Loucy (cell line): Measurements from ENCODE around the gene RPA1.

Source experiments
- H2AFZ ChIP-seq: fragments of 200-600 bp; sonication (generic); 2 replicates; pipeline ENCODE4 v1.6.0; 2016; ENCODE audit warnings: antibody characterized with exemption, mild to moderate bottlenecking, low read length, moderate library complexity
- H3F3A ChIP-seq: fragments of 200-600 bp; 2 replicates; pipeline ENCODE4 v1.6.0; 2016; ENCODE audit warnings: antibody characterized with exemption, low read depth, mild to moderate bottlenecking
- H3K27me3 ChIP-seq: fragments of 200-600 bp; sonication (generic); 2 replicates; pipeline ENCODE4 v1.6.1; 2014; ENCODE audit warnings: low read length, mild to moderate bottlenecking; ENCODE audit not compliant: insufficient read depth, poor library complexity, severe bottlenecking
- H3K36me3 ChIP-seq: fragments of 200-600 bp; sonication (generic); 2 replicates; pipeline ENCODE4 v1.6.1; 2016; ENCODE audit warnings: low read length; ENCODE audit not compliant: insufficient read depth
- H3K4me1 ChIP-seq: fragments of 200-600 bp; sonication (generic); 2 replicates; pipeline ENCODE4 v1.5.1; 2014; ENCODE audit warnings: low read length, mild to moderate bottlenecking; ENCODE audit not compliant: insufficient read depth, poor library complexity, severe bottlenecking
- H3K4me2 ChIP-seq: fragments of 200-600 bp; sonication (generic); 2 replicates; pipeline ENCODE4 v1.6.0; 2014; ENCODE audit warnings: antibody characterized with exemption, low read length, low read depth, mild to moderate bottlenecking; ENCODE audit not compliant: poor library complexity, severe bottlenecking
- H3K4me3 ChIP-seq: fragments of 200-600 bp; sonication (generic); 2 replicates; pipeline ENCODE4 v1.5.1; 2014; ENCODE audit warnings: low read length, mild to moderate bottlenecking, mixed read lengths; ENCODE audit not compliant: poor library complexity, severe bottlenecking
- H3K79me2 ChIP-seq: fragments of 200-600 bp; sonication (generic); 2 replicates; pipeline ENCODE4 v1.6.1; 2014; ENCODE audit warnings: low read length; ENCODE audit not compliant: insufficient read depth
- H3K9ac ChIP-seq: fragments of 200-600 bp; sonication (generic); 2 replicates; pipeline ENCODE4 v1.6.0; 2014; ENCODE audit warnings: mild to moderate bottlenecking, low read depth, low read length, moderate library complexity; ENCODE audit not compliant: poor library complexity, severe bottlenecking
- H3K9me2 ChIP-seq: fragments of 200-600 bp; sonication (generic); replicated peaks from 2 replicates; pipeline ENCODE4 v1.6.1; 2016; ENCODE audit warnings: low read depth, low read length, mixed read lengths
- H3K9me3 ChIP-seq: fragments of 200-600 bp; sonication (generic); 2 replicates; pipeline ENCODE4 v1.6.1; 2014; ENCODE audit warnings: mild to moderate bottlenecking, antibody characterized with exemption, low read length, low read depth; ENCODE audit not compliant: insufficient read depth
- H4K20me1 ChIP-seq: fragments of 200-600 bp; sonication (generic); 2 replicates; pipeline ENCODE4 v1.6.0; 2014; ENCODE audit warnings: antibody characterized with exemption, low read length, mild to moderate bottlenecking; ENCODE audit not compliant: insufficient read depth, poor library complexity, severe bottlenecking
- EZH2phosphoT487 ChIP-seq: fragments of 200-600 bp; IDR thresholded peaks from 2 replicates; pipeline ENCODE4 v1.6.1; 2018; ENCODE audit warnings: antibody characterized with exemption, mild to moderate bottlenecking, moderate library complexity, borderline replicate concordance
- TF ChIP-seq, protein P1 (sequence below): fragments of 200-600 bp; sonication (generic); conservative IDR thresholded peaks from 2 replicates; pipeline ENCODE4 v1.5.1; 2014; ENCODE audit warnings: mild to moderate bottlenecking, antibody characterized with exemption, low read length

RPA1 gene

DNA sequence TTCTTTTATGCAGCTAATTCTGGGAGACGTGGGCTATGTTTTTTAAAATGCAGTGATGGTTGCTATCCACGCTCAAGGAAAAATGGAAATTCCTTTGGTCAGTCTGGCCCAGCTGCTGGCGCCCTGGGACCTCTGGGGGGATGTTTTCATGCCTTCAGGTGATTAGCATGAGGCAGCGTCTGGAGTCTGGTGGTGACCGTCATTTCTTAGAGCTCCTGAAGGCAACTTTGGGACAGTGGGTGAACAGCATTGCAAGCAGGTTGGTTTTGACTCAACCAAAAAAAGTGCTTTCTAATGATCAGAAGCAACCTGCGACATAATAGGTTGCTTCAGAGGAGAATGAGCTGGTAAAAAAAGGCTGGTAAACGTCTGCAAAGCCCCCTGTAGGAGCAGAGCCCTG is 82.3 kb downstream of the RPA1 start:
- Histone ChIP-seq H2AFZ (no peak overlapping the region), H3K27me3 (no peaks in the 10 kb centered on the region), H3K9me3 (no peaks in the 10 kb centered on the region), H3K4me1 (no peaks in the 10 kb centered on the region), H3F3A (no peaks in the 10 kb centered on the region), H3K9me2 (no peaks in the 10 kb centered on the region), H3K4me2 (no peak overlapping the region), H3K9ac (no peak overlapping the region), H4K20me1 (no peaks in the 10 kb centered on the region), H3K79me2 (no peaks in the 10 kb centered on the region), H3K36me3 (no peaks in the 10 kb centered on the region), H3K4me3 (no peak overlapping the region)
- TF ChIP-seq, protein P1, sequence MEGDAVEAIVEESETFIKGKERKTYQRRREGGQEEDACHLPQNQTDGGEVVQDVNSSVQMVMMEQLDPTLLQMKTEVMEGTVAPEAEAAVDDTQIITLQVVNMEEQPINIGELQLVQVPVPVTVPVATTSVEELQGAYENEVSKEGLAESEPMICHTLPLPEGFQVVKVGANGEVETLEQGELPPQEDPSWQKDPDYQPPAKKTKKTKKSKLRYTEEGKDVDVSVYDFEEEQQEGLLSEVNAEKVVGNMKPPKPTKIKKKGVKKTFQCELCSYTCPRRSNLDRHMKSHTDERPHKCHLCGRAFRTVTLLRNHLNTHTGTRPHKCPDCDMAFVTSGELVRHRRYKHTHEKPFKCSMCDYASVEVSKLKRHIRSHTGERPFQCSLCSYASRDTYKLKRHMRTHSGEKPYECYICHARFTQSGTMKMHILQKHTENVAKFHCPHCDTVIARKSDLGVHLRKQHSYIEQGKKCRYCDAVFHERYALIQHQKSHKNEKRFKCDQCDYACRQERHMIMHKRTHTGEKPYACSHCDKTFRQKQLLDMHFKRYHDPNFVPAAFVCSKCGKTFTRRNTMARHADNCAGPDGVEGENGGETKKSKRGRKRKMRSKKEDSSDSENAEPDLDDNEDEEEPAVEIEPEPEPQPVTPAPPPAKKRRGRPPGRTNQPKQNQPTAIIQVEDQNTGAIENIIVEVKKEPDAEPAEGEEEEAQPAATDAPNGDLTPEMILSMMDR, result no peak
- TF ChIP-seq EZH2phosphoT487, result no peak

DNA sequence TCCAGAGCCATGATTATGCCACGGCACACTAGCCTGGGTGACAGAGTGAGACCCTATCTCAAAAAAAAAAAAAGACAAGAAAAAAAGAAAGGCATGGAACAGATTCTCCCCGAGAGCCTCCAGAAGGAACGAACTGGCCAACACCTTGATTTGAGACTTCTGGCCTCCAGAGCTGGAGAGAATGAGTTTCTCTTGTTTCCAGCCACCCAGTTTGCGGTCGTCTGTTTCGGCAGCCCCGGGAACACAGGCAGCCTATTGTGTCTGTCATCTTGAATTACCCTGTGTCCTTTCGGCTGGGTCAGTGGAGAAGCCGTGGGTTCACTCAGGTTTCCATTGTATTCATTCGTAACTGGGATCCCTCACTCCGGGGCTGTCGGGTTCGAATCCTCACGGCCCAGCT is 83.9 kb downstream of the RPA1 start:
- Histone ChIP-seq H3K27me3 (no peaks in the 10 kb centered on the region), H3K79me2 (no peaks in the 10 kb centered on the region), H3K9me3 (no peaks in the 10 kb centered on the region), H3K4me1 (no peaks in the 10 kb centered on the region), H3F3A (no peaks in the 10 kb centered on the region), H3K4me3 (no peak overlapping the region), H4K20me1 (no peaks in the 10 kb centered on the region), H3K9ac (no peak overlapping the region), H3K4me2 (no peak overlapping the region), H2AFZ (no peak overlapping the region), H3K9me2 (no peaks in the 10 kb centered on the region), H3K36me3 (no peaks in the 10 kb centered on the region)
- no peak for TF ChIP-seq EZH2phosphoT487
- TF ChIP-seq, protein P1, result no peak

DNA sequence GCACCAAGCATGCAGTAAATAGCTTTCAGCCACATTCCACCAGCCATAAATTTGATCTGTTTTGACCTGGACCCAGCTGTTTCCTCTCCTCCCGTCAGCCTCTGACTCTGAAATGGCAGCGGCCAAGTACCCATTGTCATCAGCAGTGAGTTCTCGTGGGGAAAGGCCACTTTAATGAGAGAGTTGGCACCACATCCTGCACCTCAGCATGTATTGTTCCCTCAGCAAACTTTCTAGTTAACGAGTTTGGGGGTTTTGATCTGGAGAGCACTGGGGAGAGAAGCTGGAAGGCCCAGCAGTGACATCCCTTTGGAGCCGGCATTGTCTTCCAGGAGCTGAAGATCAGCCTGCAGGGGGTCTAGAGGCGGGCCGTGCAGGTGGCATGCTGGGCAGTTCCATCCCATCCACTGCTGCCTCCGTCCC is 84.9 kb downstream of the RPA1 start:
- H2AFZ ChIP-seq, result no peak overlapping the region
- H3K79me2 ChIP-seq, result no peaks in the 10 kb centered on the region
- H3K4me3 ChIP-seq, result no peak overlapping the region
- TF ChIP-seq, protein P1, result no peak
- TF ChIP-seq EZH2phosphoT487, result no peak
- H3K27me3 ChIP-seq, result no peaks in the 10 kb centered on the region
- no peaks in the 10 kb centered on the region for H3F3A ChIP-seq
- no peaks in the 10 kb centered on the region for H3K4me1 ChIP-seq
- H3K9me2 ChIP-seq, result no peaks in the 10 kb centered on the region
- H4K20me1 ChIP-seq, result no peaks in the 10 kb centered on the region
- no peak overlapping the region for H3K4me2 ChIP-seq
- H3K36me3 ChIP-seq, result no peaks in the 10 kb centered on the region
- H3K9me3 ChIP-seq, result no peaks in the 10 kb centered on the region
- no peak overlapping the region for H3K9ac ChIP-seq
